ENCODE data around the gene LBHD2. TPM values are rescaled to one million over a fixed set of nuclear protein-coding genes. Genes with fewer than 3 reads are reported as not detected.

Gene LBHD2
- total and polyA plus RNA-seq, 2 of the 13 experiments (the other 11 are each of a cell fraction or from before 2014, with no cell fraction given): 0.67 to 1.00 TPM

DNA sequence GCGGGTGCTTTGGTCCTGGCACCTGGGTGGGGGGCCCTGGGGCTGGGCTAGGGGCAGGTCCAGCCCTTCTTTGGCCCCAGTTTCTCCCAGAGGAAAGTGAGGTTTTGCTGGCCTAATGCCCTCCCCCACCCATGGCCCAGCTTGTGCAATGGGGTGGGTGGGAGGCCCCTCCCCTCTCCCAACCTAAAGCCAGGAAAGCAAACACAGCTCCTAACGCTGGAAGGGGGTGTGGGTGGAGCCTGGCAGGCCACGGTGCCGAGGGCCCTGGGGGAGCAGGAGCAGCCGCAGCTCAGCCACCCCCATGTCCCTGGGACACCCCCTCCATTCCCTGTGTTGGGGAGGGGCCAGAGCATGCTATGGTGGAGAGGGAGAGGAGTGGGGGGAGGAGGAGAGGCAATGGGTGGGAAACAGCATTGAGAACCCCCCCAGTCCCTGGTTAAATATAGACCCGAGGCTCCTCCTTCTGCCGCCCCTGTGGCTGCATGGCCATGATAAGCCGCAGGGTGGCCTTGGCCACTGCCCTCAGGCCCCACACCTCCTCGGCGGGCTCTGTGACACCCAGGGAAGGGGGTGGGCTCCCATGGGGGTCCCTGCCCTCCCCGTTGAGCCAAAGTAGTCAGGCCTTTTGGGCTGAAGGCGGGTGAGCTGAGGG, 15.2 kb downstream of the LBHD2 start (continued):
- TF ChIP-seq NPAS2 (CRISPR knock-in tag; IDR thresholded peaks at IDR 0.05; ENCODE audit: borderline replicate concordance) (no peak), RELA (CRISPR knock-in tag; IDR thresholded peaks at IDR 0.05) (no peak), ZNF251 (CRISPR knock-in tag; IDR thresholded peaks at IDR 0.05) (no peak), ZFX (CRISPR knock-in tag; IDR thresholded peaks at IDR 0.05; ENCODE audit: low read depth) (peak; percentile 89), AGO2 (optimal IDR thresholded peaks at IDR 0.05; ENCODE audit: low read depth, low read length) (no peak), RBM39 (IDR thresholded peaks at IDR 0.05; ENCODE audit: low read depth, low read length, poor library complexity, severe bottlenecking) (peak; percentile 87), ARNT (IDR thresholded peaks at IDR 0.05) (no peak), ZNF713 (CRISPR knock-in tag; IDR thresholded peaks at IDR 0.05) (peak; percentile 96; the same call in 1 of the 2 replicates), ZNF839 (CRISPR knock-in tag; IDR thresholded peaks at IDR 0.05; ENCODE audit: borderline replicate concordance) (0 out of 2 replicates have a peak, but pooled peaks have one; percentile 36), ZNF33A (CRISPR knock-in tag; IDR thresholded peaks at IDR 0.05; ENCODE audit: borderline replicate concordance) (no peak), MBD4 (IDR thresholded peaks at IDR 0.05; ENCODE audit: borderline replicate concordance, low read length) (no peak), ELF3 (CRISPR knock-in tag; IDR thresholded peaks at IDR 0.05) (peak; percentile 76)
- TF ChIP-seq, protein P1, sequence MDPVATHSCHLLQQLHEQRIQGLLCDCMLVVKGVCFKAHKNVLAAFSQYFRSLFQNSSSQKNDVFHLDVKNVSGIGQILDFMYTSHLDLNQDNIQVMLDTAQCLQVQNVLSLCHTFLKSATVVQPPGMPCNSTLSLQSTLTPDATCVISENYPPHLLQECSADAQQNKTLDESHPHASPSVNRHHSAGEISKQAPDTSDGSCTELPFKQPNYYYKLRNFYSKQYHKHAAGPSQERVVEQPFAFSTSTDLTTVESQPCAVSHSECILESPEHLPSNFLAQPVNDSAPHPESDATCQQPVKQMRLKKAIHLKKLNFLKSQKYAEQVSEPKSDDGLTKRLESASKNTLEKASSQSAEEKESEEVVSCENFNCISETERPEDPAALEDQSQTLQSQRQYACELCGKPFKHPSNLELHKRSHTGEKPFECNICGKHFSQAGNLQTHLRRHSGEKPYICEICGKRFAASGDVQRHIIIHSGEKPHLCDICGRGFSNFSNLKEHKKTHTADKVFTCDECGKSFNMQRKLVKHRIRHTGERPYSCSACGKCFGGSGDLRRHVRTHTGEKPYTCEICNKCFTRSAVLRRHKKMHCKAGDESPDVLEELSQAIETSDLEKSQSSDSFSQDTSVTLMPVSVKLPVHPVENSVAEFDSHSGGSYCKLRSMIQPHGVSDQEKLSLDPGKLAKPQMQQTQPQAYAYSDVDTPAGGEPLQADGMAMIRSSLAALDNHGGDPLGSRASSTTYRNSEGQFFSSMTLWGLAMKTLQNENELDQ (CRISPR knock-in tag; IDR thresholded peaks at IDR 0.05; ENCODE audit: borderline replicate concordance): no peak
- TF ChIP-seq, protein P2, sequence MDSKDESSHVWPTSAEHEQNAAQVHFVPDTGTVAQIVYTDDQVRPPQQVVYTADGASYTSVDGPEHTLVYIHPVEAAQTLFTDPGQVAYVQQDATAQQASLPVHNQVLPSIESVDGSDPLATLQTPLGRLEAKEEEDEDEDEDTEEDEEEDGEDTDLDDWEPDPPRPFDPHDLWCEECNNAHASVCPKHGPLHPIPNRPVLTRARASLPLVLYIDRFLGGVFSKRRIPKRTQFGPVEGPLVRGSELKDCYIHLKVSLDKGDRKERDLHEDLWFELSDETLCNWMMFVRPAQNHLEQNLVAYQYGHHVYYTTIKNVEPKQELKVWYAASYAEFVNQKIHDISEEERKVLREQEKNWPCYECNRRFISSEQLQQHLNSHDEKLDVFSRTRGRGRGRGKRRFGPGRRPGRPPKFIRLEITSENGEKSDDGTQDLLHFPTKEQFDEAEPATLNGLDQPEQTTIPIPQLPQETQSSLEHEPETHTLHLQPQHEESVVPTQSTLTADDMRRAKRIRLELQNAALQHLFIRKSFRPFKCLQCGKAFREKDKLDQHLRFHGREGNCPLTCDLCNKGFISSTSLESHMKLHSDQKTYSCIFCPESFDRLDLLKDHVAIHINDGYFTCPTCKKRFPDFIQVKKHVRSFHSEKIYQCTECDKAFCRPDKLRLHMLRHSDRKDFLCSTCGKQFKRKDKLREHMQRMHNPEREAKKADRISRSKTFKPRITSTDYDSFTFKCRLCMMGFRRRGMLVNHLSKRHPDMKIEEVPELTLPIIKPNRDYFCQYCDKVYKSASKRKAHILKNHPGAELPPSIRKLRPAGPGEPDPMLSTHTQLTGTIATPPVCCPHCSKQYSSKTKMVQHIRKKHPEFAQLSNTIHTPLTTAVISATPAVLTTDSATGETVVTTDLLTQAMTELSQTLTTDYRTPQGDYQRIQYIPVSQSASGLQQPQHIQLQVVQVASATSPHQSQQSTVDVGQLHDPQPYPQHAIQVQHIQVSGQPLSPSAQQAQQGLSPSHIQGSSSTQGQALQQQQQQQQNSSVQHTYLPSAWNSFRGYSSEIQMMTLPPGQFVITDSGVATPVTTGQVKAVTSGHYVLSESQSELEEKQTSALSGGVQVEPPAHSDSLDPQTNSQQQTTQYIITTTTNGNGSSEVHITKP (CRISPR knock-in tag; IDR thresholded peaks at IDR 0.05; ENCODE audit: low read depth): peak; percentile 96
- TF ChIP-seq, protein P3, sequence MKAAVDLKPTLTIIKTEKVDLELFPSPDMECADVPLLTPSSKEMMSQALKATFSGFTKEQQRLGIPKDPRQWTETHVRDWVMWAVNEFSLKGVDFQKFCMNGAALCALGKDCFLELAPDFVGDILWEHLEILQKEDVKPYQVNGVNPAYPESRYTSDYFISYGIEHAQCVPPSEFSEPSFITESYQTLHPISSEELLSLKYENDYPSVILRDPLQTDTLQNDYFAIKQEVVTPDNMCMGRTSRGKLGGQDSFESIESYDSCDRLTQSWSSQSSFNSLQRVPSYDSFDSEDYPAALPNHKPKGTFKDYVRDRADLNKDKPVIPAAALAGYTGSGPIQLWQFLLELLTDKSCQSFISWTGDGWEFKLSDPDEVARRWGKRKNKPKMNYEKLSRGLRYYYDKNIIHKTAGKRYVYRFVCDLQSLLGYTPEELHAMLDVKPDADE (CRISPR knock-in tag; IDR thresholded peaks at IDR 0.05): no peak
- TF ChIP-seq, protein P4, sequence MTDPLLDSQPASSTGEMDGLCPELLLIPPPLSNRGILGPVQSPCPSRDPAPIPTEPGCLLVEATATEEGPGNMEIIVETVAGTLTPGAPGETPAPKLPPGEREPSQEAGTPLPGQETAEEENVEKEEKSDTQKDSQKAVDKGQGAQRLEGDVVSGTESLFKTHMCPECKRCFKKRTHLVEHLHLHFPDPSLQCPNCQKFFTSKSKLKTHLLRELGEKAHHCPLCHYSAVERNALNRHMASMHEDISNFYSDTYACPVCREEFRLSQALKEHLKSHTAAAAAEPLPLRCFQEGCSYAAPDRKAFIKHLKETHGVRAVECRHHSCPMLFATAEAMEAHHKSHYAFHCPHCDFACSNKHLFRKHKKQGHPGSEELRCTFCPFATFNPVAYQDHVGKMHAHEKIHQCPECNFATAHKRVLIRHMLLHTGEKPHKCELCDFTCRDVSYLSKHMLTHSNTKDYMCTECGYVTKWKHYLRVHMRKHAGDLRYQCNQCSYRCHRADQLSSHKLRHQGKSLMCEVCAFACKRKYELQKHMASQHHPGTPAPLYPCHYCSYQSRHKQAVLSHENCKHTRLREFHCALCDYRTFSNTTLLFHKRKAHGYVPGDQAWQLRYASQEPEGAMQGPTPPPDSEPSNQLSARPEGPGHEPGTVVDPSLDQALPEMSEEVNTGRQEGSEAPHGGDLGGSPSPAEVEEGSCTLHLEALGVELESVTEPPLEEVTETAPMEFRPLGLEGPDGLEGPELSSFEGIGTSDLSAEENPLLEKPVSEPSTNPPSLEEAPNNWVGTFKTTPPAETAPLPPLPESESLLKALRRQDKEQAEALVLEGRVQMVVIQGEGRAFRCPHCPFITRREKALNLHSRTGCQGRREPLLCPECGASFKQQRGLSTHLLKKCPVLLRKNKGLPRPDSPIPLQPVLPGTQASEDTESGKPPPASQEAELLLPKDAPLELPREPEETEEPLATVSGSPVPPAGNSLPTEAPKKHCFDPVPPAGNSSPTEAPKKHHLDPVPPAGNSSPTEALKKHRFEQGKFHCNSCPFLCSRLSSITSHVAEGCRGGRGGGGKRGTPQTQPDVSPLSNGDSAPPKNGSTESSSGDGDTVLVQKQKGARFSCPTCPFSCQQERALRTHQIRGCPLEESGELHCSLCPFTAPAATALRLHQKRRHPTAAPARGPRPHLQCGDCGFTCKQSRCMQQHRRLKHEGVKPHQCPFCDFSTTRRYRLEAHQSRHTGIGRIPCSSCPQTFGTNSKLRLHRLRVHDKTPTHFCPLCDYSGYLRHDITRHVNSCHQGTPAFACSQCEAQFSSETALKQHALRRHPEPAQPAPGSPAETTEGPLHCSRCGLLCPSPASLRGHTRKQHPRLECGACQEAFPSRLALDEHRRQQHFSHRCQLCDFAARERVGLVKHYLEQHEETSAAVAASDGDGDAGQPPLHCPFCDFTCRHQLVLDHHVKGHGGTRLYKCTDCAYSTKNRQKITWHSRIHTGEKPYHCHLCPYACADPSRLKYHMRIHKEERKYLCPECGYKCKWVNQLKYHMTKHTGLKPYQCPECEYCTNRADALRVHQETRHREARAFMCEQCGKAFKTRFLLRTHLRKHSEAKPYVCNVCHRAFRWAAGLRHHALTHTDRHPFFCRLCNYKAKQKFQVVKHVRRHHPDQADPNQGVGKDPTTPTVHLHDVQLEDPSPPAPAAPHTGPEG (CRISPR knock-in tag; IDR thresholded peaks at IDR 0.05): 0 out of 2 replicates have a peak, but pooled peaks have one; percentile 58
